SK-N-SH (cell line): ENCODE data around the gene CCDC18. TPM values are rescaled to one million over a fixed set of nuclear protein-coding genes. Genes with fewer than 3 reads are reported as not detected.

Source experiments
- CTCF ChIA-PET: fragments of 300-600, 350-600 bp; formaldehyde crosslinking; extraction: SDS; loops from one replicate; lab custom pipeline; 2021; lab: Yijun Ruan, JAX
- POLR2A ChIA-PET: fragments of 350-600 bp; sonication (Branson Sonifier 250); formaldehyde crosslinking; extraction: SDS; loops from one replicate; lab custom pipeline; 2020; ENCODE audit warnings: antibody characterized with exemption, inconsistent platforms; lab: Yijun Ruan, JAX
- DNase-seq: peaks from one replicate; pipeline ENCODE4 v3.0.0; 2012
- H2AFZ ChIP-seq: fragments of 200-600 bp; sonication (generic); 2 replicates; pipeline ENCODE4 v1.8.1; 2016; ENCODE audit warnings: antibody characterized with exemption, mild to moderate bottlenecking, low read depth
- H3F3A ChIP-seq: fragments of 200-600 bp; sonication (generic); replicated peaks from 2 replicates; pipeline ENCODE3; 2016; ENCODE audit warnings: antibody characterized with exemption, mild to moderate bottlenecking; ENCODE audit not compliant: insufficient read depth
- H3K27ac ChIP-seq, 2 experiments: fragments of 200-500 bp in 1 of 2; fragments of 200-600 bp in 1 of 2; sonication (Bioruptor generic) in 1 of 2; sonication (generic), shearing (Covaris generic) in 1 of 2; 2 replicates each; pipeline versions ENCODE4 v1.5.1 to v1.6.1; 2014 to 2016; ENCODE audit warnings: low read depth in 2 of 2, inconsistent platforms in 1 of 2, low read length in 1 of 2, mild to moderate bottlenecking in 1 of 2, mixed read lengths in 1 of 2
- H3K27me3 ChIP-seq: fragments of 200-600 bp; sonication (generic), shearing (Covaris generic); 2 replicates; pipeline ENCODE4 v1.6.1; 2016; ENCODE audit warnings: mixed run types; ENCODE audit not compliant: insufficient read depth
- H3K36me3 ChIP-seq, 2 experiments: fragments of 200-500 bp in 1 of 2; fragments of 200-600 bp in 1 of 2; sonication (Bioruptor generic) in 1 of 2; sonication (generic) in 1 of 2; replicated peaks in 1 of 2; 2 replicates each; pipeline versions ENCODE3 to v1.5.1; 2014 to 2016; ENCODE audit warnings: low read length in 1 of 2, mild to moderate bottlenecking in 1 of 2; ENCODE audit not compliant: insufficient read depth in 2 of 2, control insufficient read depth in 1 of 2
- H3K4me1 ChIP-seq, 2 experiments: fragments of 200-500 bp in 1 of 2; fragments of 200-600 bp in 1 of 2; sonication (Bioruptor generic) in 1 of 2; sonication (generic), shearing (Covaris generic) in 1 of 2; 2 replicates each; pipeline versions ENCODE4 v1.5.1 to v1.6.1; 2014 to 2016; ENCODE audit warnings: low read depth in 1 of 2, low read length in 1 of 2, mixed run types in 1 of 2; ENCODE audit not compliant: insufficient read depth in 2 of 2, control insufficient read depth in 1 of 2
- H3K4me2 ChIP-seq: fragments of 200-600 bp; sonication (generic), shearing (Covaris generic); 2 replicates; pipeline ENCODE4 v1.6.1; 2017; ENCODE audit warnings: mixed run types
- H3K4me3 ChIP-seq, 2 experiments: fragments of 200-500 bp in 1 of 2; fragments of 200-600 bp in 1 of 2; sonication (Bioruptor generic) in 1 of 2; sonication (generic), shearing (Covaris generic) in 1 of 2; 2 replicates each; pipeline versions ENCODE4 v1.5.1 to v1.8.1; 2014 to 2016; ENCODE audit warnings: low read depth in 2 of 2, inconsistent platforms in 1 of 2, low read length in 1 of 2, mild to moderate bottlenecking in 1 of 2, mixed read lengths in 1 of 2, moderate library complexity in 1 of 2
- H3K79me2 ChIP-seq: fragments of 200-600 bp; sonication (generic); 2 replicates; pipeline ENCODE4 v1.8.1; 2017; ENCODE audit warnings: mild to moderate bottlenecking; ENCODE audit not compliant: insufficient read depth
- H3K9ac ChIP-seq: fragments of 200-600 bp; sonication (generic); 2 replicates; pipeline ENCODE4 v1.6.1; 2017; ENCODE audit warnings: mixed run types
- H3K9me2 ChIP-seq: fragments of 200-600 bp; sonication (generic); 2 replicates; pipeline ENCODE4 v1.6.1; 2017; ENCODE audit warnings: mixed run types
- H3K9me3 ChIP-seq: fragments of 200-600 bp; sonication (generic); 2 replicates; pipeline ENCODE4 v1.6.1; 2017; ENCODE audit warnings: mixed run types, mild to moderate bottlenecking, moderate library complexity
- H4K20me1 ChIP-seq: fragments of 200-600 bp; sonication (generic); 2 replicates; pipeline ENCODE4 v1.6.1; 2017; ENCODE audit warnings: mild to moderate bottlenecking, mixed run types; ENCODE audit not compliant: insufficient read depth
- CTCF ChIP-seq: fragments of 200-600 bp; sonication (generic); IDR thresholded peaks from 2 replicates; pipeline ENCODE4 v1.6.1; 2017; ENCODE audit warnings: antibody characterized with exemption, mild to moderate bottlenecking, moderate library complexity
- EP300 ChIP-seq, 2 experiments: IDR thresholded peaks; 2 replicates each; pipeline versions ENCODE4 v1.4.0 to v1.6.1; 2012; ENCODE audit warnings: borderline replicate concordance in 1 of 2, low read depth in 1 of 2, low read length in 1 of 2
- FOXJ3 ChIP-seq: sonication (generic); formaldehyde crosslinking; IDR thresholded peaks from 2 replicates; pipeline ENCODE4 v1.5.1; 2020; ENCODE audit warnings: mild to moderate bottlenecking, missing genetic modification reagents
- GATA2 ChIP-seq: sonication (generic); formaldehyde crosslinking; IDR thresholded peaks from 2 replicates; pipeline ENCODE4 v1.5.0; 2020; ENCODE audit warnings: mild to moderate bottlenecking, missing genetic modification reagents
- MEF2A ChIP-seq: IDR thresholded peaks from 2 replicates; pipeline ENCODE4 v1.4.0; 2012; ENCODE audit warnings: low read depth, borderline replicate concordance
- RCOR1 ChIP-seq: fragments of 150-350 bp; IDR thresholded peaks from 2 replicates; pipeline ENCODE4 v1.6.1; 2017; ENCODE audit warnings: antibody characterized with exemption, low read length
- RXRA ChIP-seq: IDR thresholded peaks from 2 replicates; pipeline ENCODE4 v1.4.0; 2012; ENCODE audit warnings: low read depth, mild to moderate bottlenecking, borderline replicate concordance
- TEAD4 ChIP-seq: IDR thresholded peaks from 2 replicates; pipeline ENCODE4 v1.4.0; 2012; ENCODE audit warnings: mild to moderate bottlenecking, borderline replicate concordance; ENCODE audit not compliant: insufficient read depth
- YY1 ChIP-seq: IDR thresholded peaks from 2 replicates; pipeline ENCODE4 v1.4.0; 2012; ENCODE audit warnings: low read depth, mild to moderate bottlenecking
- ZBTB33 ChIP-seq: IDR thresholded peaks from 2 replicates; pipeline ENCODE4 v1.4.0; 2012; ENCODE audit warnings: low read depth, borderline replicate concordance
- WGBS: methylation state at CpG from one replicate; pipeline ENCODE4 v1.1.6; 2017; ENCODE audit warnings: low lambda C conversion rate; 5-methylcytosine and 5-hydroxymethylcytosine counted together
- polyA plus RNA-seq, 3 experiments: library from polyadenylated mRNA; depleted of rRNA; stranded (reverse); fragments of >200 nt; gene quantifications; 2 replicates each; pipeline ENCODE4 v1.2.3, GENCODE V29; 2012
- TF ChIP-seq, protein P1 (sequence below): fragments of 150-350 bp; IDR thresholded peaks from 2 replicates; pipeline ENCODE4 v1.6.1; 2017; ENCODE audit warnings: antibody characterized with exemption, low read length, low read depth, borderline replicate concordance

Gene CCDC18
- polyA plus RNA-seq, 1 of the 3 experiments (the other 2 are of a cell fraction) = 4.0 TPM

DNA sequence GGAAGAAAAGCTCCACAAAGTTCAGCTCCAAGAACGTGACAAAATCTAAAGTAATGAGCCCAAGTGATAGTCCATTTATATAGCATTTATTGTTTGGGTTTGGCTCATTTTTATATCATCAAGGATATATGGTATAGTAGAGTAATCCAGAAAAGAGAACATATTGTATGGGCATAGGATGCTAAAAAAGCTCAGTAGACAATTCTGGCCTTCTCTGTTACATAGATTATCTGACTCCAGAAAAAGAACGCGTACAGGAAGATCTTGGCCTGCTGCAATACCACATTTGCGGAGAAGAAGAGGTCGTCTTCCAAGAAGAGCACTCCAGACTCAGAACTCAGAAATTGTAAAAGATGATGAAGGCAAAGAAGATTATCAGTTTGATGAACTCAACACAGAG lies 44.1 kb upstream of the CCDC18 start:
- no peaks in the 10 kb centered on the region for H4K20me1 ChIP-seq

More for the DNA sequence above, 44.1 kb upstream of the CCDC18 start:
- Histone ChIP-seq H3K9me3 (no peaks in the 10 kb centered on the region), H3K9ac (no peak overlapping the region), H3K36me3 (peaks cover 53 to 67% of the 10 kb centered on the region in 2 experiments), H3F3A (peaks cover 7% of the 10 kb centered on the region), H3K27ac (no peak overlapping the region)
- CTCF ChIA-PET = interaction anchor here (0.6 to 1.3 kb wide), 3 partner anchors 11 to 28 kb away, joined by 3 read pairs; no protein-coding TSS in a partner anchor
- WGBS = 96% methylated on average over 5 of the region's 5 CpGs
- DNase-seq = no peak
- TF ChIP-seq, protein P1, sequence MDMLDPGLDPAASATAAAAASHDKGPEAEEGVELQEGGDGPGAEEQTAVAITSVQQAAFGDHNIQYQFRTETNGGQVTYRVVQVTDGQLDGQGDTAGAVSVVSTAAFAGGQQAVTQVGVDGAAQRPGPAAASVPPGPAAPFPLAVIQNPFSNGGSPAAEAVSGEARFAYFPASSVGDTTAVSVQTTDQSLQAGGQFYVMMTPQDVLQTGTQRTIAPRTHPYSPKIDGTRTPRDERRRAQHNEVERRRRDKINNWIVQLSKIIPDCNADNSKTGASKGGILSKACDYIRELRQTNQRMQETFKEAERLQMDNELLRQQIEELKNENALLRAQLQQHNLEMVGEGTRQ = no peak
- TF ChIP-seq YY1 (no peak), ZBTB33 (no peak), MEF2A (no peak), RXRA (no peak), TEAD4 (no peak), CTCF (no peak), RCOR1 (no peak), GATA2 (no peak), EP300 (IDR thresholded peaks at IDR 0.05; ENCODE audit: borderline replicate concordance in 1 of 2, low read depth in 1 of 2, low read length in 1 of 2) (no peak), FOXJ3 (CRISPR knock-in tag) (no peak)
- TF ChIP-seq, all 33 proteins: peak for 0
- Histone ChIP-seq H3K4me3 (no peak overlapping the region), H3K27me3 (no peaks in the 10 kb centered on the region), H3K4me1 (no peaks in the 10 kb centered on the region; a peak in 1 of 4 replicates), H2AFZ (no peak overlapping the region), H3K4me2 (no peak overlapping the region), H3K9me2 (no peaks in the 10 kb centered on the region), H3K79me2 (0 out of 2 replicates have a peak, but pooled peaks cover 6% of the 10 kb centered on the region)
- POLR2A ChIA-PET = no interaction called here
